ENCODE results near the gene ASB2.

The ASB2 gene

GRCh38 chr14:93960774-93961438, 15.5 kb downstream of the ASB2 start:
- DNase-seq (ENCODE audit: low read depth) = no peak

GRCh38 chr14:93960108-93960475, 16.3 kb downstream of the ASB2 start:
- no peak for DNase-seq (ENCODE audit: low read depth)

- peak; percentile 93 for DNase-seq (ENCODE audit: low read depth)
Observed at GRCh38 chr14:93959239-93960107, 16.9 kb downstream of the ASB2 start.

GRCh38 chr14:93958567-93959238, 17.7 kb downstream of the ASB2 start:
- no peak for DNase-seq (ENCODE audit: low read depth)

- no peak for DNase-seq (ENCODE audit: low read depth)
Observed at GRCh38 chr14:93957751-93958566, 18.4 kb downstream of the ASB2 start.

GRCh38 chr14:93957333-93957710, 19.0 kb downstream of the ASB2 start:
- DNase-seq (ENCODE audit: low read depth) = no peak

- DNase-seq (ENCODE audit: low read depth) = no peak
Observed at GRCh38 chr14:93956514-93957332, 19.6 kb downstream of the ASB2 start.

- no peak for DNase-seq (ENCODE audit: low read depth)
Observed at GRCh38 chr14:93955850-93956481, 20.4 kb downstream of the ASB2 start.

- no peak for DNase-seq (ENCODE audit: low read depth)
Observed at GRCh38 chr14:93954900-93955849, 21.2 kb downstream of the ASB2 start.

GRCh38 chr14:93954516-93954830, 21.9 kb downstream of the ASB2 start:
- no peak for DNase-seq (ENCODE audit: low read depth)

- no peak for DNase-seq (ENCODE audit: low read depth)
Observed at GRCh38 chr14:93953739-93954515, 22.4 kb downstream of the ASB2 start.

- no peak for DNase-seq (ENCODE audit: low read depth)
Observed at GRCh38 chr14:93953263-93953662, 23.1 kb downstream of the ASB2 start.

- no peak for DNase-seq (ENCODE audit: low read depth)
Observed at GRCh38 chr14:93952829-93953228, 23.5 kb downstream of the ASB2 start.

- no peak for DNase-seq (ENCODE audit: low read depth)
Observed at GRCh38 chr14:93951635-93952540, 24.5 kb downstream of the ASB2 start.

- DNase-seq (ENCODE audit: low read depth) = no peak
Observed at GRCh38 chr14:93950948-93951634, 25.3 kb downstream of the ASB2 start.

GRCh38 chr14:93949511-93950075, 26.8 kb downstream of the ASB2 start:
- DNase-seq (ENCODE audit: low read depth) = no peak

GRCh38 chr14:93947282-93947681, 29.1 kb downstream of the ASB2 start:
- DNase-seq (ENCODE audit: low read depth) = no peak

All from iris pigment epithelial cell (primary cell).